ENCODE measurements around the gene GPC6.

GRCh38 chr13:93477238-93477637 is 250.6 kb downstream of the GPC6 start:
- no peak for TF ChIP-seq POLR2A (IDR thresholded peaks at IDR 0.05; ENCODE audit: borderline replicate concordance, extremely low read depth, insufficient read depth, insufficient read length)
- no peak for TF ChIP-seq CTCF (IDR thresholded peaks at IDR 0.05 in 2 of 3, conservative IDR thresholded peaks at IDR 0.05 in 1 of 3; ENCODE audit: borderline replicate concordance in 1 of 3, insufficient read depth in 1 of 3, low read depth in 2 of 3, low read length in 2 of 3)
- no peak for TF ChIP-seq ZNF274 (IDR thresholded peaks at IDR 0.05; ENCODE audit: low read depth, low read length)
- no peak for TF ChIP-seq YY1 (IDR thresholded peaks at IDR 0.05; ENCODE audit: extremely low read depth, insufficient replicate concordance, low read depth, low read length)
- TF ChIP-seq CEBPB (IDR thresholded peaks at IDR 0.05; ENCODE audit: low read depth): no peak
- no peak for TF ChIP-seq RAD21 (IDR thresholded peaks at IDR 0.05; ENCODE audit: low read depth)
- TF ChIP-seq EZH2phosphoT487 (IDR thresholded peaks at IDR 0.05; ENCODE audit: borderline replicate concordance): no peak
- no peak for TF ChIP-seq REST (IDR thresholded peaks at IDR 0.05; ENCODE audit: low read depth)
- no peak for TF ChIP-seq SIN3A (IDR thresholded peaks at IDR 0.05; ENCODE audit: low read depth)
- no peak for TF ChIP-seq POLR2AphosphoS5 (IDR thresholded peaks at IDR 0.05; ENCODE audit: low read depth, low read length)
